Stimulated activated CD4-positive, alpha-beta T cell treated with anti-CD3 and anti-CD28 coated beads, Interleukin-4, amount 100 ng/mL, for 48 hours (primary cell): ENCODE data around the gene TMEM63C.

Experiments used
- DNase-seq, 2 donors: peaks; one replicate each; pipeline ENCODE4 v3.0.0-alpha.2; 2020; ENCODE audit warnings: low read depth in 2 of 2

TMEM63C gene

GRCh38 chr14:77181603-77182437, at the start of gene TMEM63C:
Gene TMEM63C, plus strand, starts transcription at chr14:77181798. Its CDS starts 37,016 bp downstream, at chr14:77218814.
- peak; percentile 54 to 56 for DNase-seq

GRCh38 chr14:77131871-77132486, 49.6 kb upstream of the TMEM63C start:
- no peak for DNase-seq

- DNase-seq, result peak; percentile 53 to 68
Measured at GRCh38 chr14:77133720-77134338, 47.8 kb upstream of the TMEM63C start.

GRCh38 chr14:77139022-77139421, 42.6 kb upstream of the TMEM63C start:
- no peak for DNase-seq

GRCh38 chr14:77139540-77140358, 41.8 kb upstream of the TMEM63C start:
- peak; percentile 47 for DNase-seq

GRCh38 chr14:77140359-77141213, 41.0 kb upstream of the TMEM63C start:
- DNase-seq, result no peak

- peak in 1 of 2 donors; percentile 19 for DNase-seq
Measured at GRCh38 chr14:77141214-77142004, 40.2 kb upstream of the TMEM63C start, which contains the start of gene ZDHHC22. Gene ZDHHC22, minus strand, starts transcription at chr14:77141791. Its CDS starts 2,053 bp downstream, at chr14:77139738.

- DNase-seq, result no peak
Measured at GRCh38 chr14:77142005-77142800, 39.4 kb upstream of the TMEM63C start.

- DNase-seq, result no peak
Measured at GRCh38 chr14:77143071-77143470, 38.5 kb upstream of the TMEM63C start.

- no peak for DNase-seq
Measured at GRCh38 chr14:77144412-77145115, 37.0 kb upstream of the TMEM63C start.

GRCh38 chr14:77145975-77146740, 35.4 kb upstream of the TMEM63C start:
- no peak for DNase-seq

GRCh38 chr14:77148510-77149231, 32.9 kb upstream of the TMEM63C start:
- DNase-seq, result no peak

GRCh38 chr14:77151245-77151644, 30.4 kb upstream of the TMEM63C start:
- DNase-seq, result no peak

- DNase-seq, result no peak
Measured at GRCh38 chr14:77151918-77152588, 29.5 kb upstream of the TMEM63C start.

- DNase-seq, result no peak
Measured at GRCh38 chr14:77153802-77154201, 27.8 kb upstream of the TMEM63C start.

GRCh38 chr14:77154421-77154820, 27.2 kb upstream of the TMEM63C start:
- DNase-seq, result no peak
